A549 (cell line): ENCODE measurements around the gene ERICH2.

ENCODE experiments used
- ESRRA ChIP-seq: fragments of 150-350 bp; IDR thresholded peaks from 2 replicates; pipeline ENCODE4 v1.6.1; 2014; ENCODE audit warnings: mild to moderate bottlenecking, low read length, borderline replicate concordance
- USF2 ChIP-seq: fragments of 450-650 bp; IDR thresholded peaks from 2 replicates; pipeline ENCODE4 v1.6.1; 2014; ENCODE audit warnings: antibody characterized with exemption

GRCh38 chr2:170821531-170822289 is 51.5 kb downstream of the ERICH2 start:
- TF ChIP-seq ESRRA (no peak), USF2 (no peak)
